Inflammatory macrophage treated with lipopolysaccharide for 1 hour (primary cell): Measurements from ENCODE around the gene NABP2.

Source experiments
- DNase-seq, 2 donors: peaks; one replicate each; pipeline ENCODE4 v3.0.0-alpha.2; 2020 to 2022

The NABP2 gene

DNA sequence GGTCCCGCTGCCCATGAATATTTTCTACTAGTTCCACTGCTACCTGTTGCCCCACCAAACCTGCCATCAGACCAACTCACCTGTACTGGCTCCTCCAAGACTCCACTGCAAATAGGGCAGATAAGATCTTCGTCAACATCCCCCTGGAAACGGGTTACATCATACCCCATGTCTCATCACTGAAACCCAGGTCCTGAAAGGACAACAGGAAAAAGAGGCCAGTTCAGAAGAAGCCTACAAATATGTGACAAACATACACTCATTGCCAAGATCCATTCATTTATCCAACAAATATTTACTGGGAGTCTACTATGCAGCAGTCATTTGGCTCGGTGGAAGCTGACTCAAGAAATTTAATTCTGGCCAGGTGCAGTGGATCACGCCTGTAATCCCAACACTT is 10.3 kb upstream of the NABP2 start:
- no peak for DNase-seq

DNA sequence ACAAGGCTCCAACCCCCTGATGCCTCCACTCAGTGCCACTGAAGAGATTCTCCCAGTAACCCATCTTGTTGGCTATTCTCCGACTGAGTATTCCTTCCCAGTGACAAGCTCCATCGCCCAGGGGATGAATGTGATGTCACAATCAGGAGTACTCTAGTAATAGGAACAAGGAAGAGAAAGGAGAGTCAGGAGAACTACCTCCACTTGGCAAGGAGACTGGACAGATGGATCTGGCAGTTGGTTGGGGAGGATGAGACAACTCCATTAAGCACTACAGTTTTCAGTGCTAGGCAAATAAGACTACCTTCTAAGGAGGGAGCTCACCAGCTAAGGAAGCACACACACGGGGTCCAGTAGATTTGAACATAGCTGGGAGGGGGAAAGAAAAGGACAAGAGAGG is 7.7 kb upstream of the NABP2 start:
- no peak for DNase-seq

DNA sequence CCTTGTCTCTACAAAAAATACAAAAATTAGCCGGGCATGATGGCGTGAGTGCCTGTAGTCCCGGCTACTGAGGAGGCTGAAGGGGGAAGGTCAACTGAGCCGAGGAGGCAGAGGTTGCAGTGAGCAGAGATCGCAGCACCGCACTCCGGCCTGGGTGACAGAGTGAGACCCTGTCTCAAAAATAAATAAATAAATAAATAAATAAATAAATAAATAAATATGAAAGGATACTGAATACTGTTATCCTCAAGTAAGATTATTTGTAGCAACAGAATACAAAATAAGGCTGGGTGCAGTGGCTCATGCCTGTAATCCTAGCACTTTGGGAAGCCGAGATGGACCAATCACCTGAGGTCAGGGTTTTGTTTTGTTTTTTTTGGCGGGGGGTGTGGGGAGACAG is 4.3 kb upstream of the NABP2 start:
- DNase-seq: no peak

DNA sequence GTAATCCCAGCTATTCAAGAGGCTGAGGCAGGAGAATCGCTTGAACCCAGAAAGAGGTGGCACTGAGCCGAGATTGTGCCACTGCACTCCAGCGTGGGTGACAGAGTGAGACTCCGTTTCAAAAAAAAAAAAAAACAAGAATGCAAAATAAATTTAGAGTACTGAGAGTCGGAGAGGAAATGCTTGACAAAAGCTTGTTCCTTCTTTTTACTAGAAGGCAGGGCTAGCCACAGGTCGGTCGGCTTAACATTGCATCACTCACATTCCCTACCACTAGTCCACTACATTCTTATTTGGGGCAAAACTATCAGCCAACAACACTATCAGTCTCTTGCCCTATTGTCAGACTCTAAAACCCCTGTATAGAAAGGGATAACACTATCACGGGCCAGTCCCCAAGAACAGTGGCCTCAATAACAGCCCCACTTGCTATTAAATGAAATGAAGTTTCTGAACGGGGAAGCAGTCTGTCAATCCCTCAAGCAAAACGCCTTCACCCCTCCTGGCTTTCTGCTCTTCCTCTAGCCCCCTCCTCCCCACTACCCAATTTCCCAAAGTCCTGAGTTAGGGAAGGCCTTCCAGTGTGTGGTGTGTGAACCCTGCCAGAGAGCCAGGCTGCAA is 3.4 kb upstream of the NABP2 start:
- DNase-seq: peak; percentile 62 to 69

DNA sequence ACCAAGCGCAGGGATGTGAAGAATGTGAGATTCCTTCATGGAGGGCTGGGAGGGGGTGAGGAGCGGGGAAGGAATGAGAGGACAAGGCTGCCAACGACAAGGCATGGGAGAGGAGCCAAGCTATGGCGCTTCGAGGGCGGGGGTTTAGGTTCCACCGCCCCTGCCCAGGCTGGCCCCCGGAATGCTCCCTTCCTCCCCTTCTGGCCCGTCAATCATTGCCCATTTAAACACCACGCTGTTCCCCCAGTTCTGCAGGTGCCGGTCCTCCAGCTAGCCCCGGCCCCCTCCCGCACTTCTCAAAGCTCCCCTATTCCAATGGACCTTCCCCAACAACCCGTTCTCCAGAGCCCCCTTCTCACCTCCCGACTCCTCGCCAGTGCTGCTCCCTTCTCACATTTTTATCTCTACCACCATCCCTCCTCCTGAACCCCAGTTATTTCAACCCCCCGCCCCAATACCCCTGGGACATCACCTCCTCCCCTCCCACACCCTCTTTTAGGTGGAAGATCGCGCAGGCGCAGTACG is 2.8 kb upstream of the NABP2 start:
- DNase-seq: no peak

DNA sequence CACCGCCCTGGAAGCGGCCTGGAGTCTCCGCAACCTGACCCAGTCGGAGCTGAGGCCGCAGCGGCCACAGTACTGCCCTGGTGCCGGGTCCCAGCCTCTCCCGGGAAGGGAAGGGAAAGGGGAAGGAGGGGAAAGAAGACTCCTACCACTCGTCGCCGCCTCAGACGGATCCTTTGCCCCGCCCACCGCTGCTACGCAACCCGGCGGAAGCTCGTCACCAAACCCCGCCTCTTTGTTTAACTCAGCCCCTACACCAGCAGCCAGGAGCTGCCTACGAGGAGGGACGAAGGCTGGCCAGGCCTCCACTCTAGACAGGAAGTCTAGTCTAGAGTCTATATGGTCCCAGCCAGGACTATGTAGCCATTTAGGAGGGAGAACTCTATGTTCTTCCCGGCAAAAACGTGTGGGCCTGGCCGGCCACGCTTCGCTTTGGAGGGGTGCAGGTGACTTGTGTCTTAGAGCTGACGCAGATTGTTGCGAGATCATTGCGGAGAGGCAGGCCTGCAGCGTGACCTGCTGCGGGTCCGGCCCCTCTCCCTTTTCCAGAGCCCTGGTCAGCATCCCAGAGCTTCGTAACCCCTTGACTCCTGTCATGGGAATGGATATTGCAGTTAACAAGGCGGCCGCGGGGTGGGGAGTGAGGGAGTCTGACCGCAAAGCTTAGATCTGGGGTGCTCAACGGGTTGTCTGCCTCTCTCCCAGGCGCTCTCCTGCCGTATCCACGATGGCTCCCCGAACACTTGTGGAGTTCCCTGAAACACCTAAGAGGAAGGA is 2.2 kb upstream of the NABP2 start, which contains the start of gene RNF41:
RNF41 (minus strand) TSS at position 166 of the 774 bp plus-strand sequence. CDS start 7,875 bp downstream, outside the sequence.
- DNase-seq: peak; percentile 92 to 97

DNA sequence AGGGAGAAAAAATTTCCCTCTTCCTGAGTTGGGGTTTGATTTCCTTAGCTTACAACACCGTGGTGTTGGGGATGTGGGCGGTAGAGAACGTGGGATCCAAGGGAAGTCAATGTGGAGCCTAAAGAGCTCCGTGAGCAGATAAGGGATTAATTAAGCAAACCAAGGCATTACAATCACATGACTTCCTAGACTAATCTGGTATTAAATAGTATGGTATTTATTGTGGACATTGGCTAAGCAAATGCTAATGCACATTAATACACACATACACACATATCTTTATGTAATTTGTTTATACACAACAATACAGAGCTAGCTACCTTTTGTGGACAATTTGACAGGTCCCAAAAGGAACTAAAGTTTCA is 1.6 kb upstream of the NABP2 start:
- peak; percentile 26 to 29 for DNase-seq

DNA sequence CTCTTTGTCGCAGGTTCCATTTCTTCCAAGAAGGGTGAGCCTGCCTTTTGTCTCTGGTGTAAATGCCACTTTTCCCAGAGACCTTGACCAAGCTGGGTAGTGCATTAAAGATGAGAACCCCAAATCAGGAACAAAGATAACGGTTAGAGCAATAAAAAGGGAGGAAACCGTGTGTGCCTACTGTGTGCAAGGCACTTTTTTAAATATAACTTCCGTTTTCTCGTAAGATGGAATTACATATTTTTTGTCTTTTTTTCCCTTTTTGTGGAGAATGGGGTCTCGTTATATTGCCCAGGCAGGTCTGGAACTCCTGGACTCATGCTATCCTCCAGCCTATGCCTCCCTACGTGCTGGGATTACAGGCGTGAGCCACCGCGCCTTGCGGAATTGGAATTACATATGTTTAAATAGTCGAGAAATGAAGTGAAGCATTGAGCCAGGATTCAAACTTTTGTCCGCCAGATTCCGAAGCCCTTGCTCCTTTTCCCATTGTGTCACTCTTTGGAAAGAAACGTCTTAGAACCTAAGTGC is 506 bp upstream of the NABP2 start:
- DNase-seq: no peak

DNA sequence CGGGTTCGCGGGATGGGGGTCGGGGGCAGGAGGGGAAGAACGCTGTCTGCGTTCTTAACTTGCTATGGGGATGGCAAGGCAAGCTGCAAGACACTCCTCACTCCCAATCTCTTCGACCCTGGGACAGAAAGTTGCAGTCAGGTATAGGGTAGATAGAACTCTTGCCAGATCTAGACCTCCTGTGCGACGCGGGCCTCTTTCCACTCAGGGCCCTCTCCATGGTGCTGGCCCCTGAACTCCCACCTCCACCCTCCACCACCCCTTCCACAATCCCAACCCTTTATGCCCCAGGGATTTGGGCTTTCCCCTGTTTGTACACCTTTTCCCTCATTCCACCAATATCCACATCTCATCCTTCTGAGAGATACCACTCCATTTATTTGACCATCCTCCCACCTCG is 812 bp downstream of the NABP2 start:
- DNase-seq: no peak

DNA sequence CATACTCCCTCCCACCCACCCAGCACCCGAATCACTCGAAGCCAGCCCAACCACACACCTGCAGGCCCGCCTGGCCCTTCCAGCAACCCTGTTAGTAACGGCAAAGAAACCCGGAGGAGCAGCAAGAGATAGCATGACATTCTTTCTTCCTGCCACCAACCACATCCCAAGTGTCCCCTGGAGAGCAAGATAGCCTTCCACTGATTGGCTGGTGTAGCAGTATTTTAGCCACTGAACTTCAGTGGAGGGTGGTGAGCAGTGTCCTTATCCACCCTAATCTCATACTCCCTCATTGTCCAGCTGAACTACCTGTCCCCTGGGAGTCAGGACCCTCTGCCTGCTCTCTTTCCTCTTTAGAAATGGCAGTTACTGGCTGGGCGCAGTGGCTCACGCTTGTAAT is 4.9 kb downstream of the NABP2 start:
- DNase-seq: no peak

DNA sequence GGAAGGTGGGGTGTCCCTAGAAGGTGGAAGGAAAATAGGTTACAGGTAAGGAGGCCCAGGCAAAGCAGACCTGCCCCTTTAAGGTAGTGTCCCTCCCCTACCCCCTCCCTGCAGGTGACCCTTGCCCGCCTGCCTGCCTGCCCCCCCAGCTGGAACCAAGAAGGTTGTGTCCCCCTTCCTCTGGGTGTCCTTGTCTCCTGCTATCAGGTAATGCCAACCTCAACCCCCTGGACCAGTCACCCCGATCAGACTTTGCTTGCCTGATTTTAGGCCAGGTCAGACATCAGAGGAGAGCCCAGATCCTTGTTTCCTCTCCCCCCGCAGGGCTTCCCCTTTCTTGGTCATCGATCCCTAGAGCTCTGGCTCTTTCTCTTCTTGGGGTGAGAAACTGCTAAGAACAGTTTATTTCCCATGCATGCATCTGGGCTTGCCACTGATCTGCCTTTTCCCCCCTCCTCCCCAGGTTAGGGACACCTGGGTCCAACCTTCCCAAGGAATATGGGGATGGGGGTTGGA is 5.8 kb downstream of the NABP2 start, which contains the start of gene SLC39A5:
SLC39A5 (plus strand) TSS at position 136 of the 516 bp plus-strand sequence. CDS start 1,224 bp downstream, outside the sequence.
- DNase-seq: no peak

DNA sequence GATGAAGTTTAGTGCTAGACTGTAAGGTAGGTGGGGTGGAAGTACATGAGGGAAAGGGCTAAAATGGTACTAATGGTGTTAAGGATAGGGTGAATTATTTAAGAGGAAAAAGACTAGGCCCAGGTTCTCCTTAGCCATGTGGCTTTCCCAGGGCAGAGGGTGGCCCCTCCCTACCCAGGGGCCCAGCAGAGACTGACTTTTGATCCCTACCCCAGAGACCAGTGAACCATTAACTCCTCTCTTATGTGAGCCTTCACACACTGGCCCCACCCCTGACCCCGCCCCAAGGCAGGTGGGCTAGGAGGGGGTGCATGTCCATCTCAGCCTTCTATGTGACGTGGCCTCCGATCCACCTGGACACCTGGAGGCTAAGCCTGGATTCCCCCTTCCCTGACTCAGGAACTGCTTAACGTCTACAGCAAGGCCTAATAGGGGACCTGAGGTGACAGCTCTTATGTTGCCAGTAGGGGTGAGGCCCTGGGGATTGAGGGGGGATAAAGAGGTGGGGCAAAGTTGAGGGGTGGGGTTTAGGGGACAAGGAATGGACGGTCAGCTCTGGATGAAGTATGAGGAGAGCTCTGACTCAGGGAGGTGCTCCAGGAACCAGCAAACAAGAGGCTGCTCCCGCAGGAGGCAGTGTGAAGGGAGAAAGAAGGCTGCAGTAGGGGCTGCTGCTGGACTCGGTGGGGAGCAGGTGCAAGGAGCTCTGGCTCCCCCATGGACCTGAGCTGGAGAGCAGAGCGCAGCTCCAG is 6.5 kb downstream of the NABP2 start:
- no peak for DNase-seq

DNA sequence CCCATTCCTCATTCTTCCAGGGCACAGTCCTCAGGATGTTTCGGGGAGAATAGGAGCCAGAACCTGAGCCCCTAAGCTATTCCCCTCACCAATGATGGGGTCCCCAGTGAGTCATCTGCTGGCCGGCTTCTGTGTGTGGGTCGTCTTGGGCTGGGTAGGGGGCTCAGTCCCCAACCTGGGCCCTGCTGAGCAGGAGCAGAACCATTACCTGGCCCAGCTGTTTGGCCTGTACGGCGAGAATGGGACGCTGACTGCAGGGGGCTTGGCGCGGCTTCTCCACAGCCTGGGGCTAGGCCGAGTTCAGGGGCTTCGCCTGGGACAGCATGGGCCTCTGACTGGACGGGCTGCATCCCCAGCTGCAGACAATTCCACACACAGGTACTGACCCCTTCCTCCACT is 7.0 kb downstream of the NABP2 start:
- DNase-seq: no peak

DNA sequence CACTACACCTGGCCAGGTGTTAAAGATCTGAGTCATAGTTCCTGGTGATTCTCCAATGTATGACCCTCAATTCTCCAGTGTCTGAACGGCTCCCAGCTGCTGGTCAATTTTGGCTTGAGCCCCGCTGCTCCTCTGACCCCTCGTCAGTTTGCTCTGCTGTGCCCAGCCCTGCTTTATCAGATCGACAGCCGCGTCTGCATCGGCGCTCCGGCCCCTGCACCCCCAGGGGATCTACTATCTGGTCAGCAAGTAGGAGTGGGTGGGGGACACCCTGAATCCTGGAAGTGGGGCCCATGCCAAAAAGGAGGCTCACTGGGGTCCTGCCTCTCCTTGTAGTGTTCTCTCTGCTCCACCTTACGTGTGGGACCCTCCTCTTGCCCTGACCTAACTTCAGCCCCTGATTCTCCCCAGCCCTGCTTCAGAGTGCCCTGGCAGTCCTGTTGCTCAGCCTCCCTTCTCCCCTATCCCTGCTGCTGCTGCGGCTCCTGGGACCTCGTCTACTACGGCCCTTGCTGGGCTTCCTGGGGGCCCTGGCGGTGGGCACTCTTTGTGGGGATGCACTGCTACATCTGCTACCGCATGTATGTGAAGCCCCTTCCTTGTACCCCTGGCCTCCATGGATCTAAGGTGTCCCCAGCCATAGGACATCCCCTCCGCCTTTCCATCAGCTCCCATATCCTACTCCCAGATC is 10.7 kb downstream of the NABP2 start:
- no peak for DNase-seq

DNA sequence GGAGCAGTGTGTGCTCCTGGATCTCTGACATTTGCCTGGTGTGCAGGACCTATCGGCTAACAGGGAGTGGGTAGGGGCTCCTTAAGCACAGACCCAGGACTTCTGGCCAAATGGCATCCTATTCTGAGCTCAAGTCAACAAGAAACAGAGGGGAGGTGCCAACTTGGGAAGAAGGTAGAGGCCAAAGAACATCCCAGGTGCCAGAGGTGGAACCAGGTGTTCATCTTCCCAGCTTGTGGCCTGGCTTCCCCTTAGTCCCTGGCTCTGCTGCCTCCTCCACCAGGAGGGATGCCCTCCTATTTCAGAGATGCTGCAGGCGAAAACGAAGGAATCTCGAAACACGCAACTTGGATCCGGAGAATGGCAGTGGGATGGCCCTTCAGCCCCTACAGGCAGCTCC is 11.9 kb downstream of the NABP2 start:
- DNase-seq: no peak

DNA sequence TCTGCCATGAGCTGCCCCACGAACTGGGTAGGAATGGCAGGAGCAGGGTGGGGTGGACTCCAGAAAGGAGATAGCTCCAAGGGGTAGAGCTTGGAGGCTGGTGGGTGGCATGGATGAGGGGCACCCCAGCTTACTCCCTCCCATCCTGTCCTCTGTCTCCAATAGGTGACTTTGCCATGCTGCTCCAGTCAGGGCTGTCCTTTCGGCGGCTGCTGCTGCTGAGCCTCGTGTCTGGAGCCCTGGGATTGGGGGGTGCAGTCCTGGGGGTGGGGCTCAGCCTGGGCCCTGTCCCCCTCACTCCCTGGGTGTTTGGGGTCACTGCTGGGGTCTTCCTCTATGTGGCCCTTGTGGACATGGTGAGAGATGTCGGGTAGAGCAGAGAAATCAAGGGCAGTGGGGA is 12.8 kb downstream of the NABP2 start:
- no peak for DNase-seq

DNA sequence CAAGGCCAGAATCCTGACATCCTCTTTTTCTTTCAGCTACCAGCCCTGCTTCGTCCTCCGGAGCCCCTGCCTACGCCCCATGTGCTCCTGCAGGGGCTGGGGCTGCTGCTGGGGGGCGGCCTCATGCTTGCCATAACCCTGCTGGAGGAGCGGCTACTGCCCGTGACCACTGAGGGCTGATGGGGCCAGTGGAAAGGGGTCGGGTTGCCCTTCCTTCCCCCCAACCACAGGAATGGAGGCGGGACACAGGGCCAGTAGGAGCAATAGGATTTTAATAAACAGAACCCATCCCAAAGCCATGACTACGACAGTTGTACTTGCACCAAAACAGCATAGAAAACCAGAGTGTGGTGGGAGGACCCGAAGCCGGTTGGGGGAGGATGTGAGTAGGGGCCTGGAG is 13.4 kb downstream of the NABP2 start:
- no peak for DNase-seq

DNA sequence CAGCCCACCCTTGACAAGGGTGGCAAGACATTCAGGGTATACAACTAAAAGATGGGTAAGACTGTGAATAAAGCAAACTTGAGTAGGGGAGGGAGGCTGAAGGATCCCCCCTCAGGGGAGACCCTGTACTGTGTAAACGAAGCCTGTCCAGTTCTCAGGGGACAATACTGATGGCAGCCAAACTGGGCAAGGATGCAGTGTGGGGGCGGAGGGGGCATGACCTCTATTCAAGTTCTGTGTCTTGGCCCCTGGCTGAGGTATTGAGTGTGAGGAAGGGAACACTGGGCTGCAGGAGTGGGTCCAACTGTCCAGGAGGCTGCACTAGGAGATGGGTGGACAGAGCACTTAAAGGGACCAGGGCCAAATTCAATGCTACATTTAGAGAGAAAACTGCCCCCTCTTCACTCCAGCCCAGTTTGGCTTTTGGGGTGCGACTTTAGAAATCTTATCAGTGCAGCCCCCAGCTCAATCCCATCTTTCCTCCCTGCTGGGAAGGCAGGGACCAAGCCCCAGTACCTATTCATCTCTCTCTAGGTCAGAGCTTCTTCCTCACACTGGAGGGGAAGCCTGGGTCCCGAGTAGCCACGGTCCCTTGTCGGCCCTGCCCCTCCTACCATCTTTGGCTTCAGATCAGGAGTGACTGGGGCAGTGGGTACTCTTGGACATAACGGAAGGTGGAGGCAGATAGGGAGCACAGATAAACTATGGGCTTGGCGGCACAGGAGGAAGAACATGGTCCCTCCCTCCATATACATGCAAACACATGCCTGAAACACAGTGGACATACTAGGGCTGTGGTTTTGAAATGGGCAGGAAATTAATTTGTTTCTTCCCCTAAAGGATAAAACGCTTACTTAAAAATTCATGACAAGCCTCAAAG is 17.5 kb downstream of the NABP2 start:
- DNase-seq: no peak

DNA sequence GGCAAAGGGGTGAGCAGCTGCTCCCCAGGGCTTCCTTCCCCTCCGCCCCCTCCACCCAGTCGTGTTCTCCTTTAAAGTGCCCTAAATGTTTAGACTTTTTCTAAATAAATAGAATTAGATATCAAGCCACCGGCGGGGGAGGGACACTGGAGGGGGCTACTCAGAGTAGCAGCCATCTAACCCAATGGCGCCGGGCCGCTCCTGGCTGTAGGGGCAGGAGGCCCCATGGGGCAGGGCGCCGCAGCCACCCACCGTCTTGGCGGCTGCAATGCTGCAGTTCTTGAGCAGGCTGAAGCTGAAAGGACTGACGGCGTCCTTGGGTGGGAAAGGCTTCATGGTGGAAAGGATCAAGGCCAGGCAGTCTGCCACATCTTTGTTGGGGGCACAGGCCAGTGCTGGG is 18.8 kb downstream of the NABP2 start:
- DNase-seq: no peak

DNA sequence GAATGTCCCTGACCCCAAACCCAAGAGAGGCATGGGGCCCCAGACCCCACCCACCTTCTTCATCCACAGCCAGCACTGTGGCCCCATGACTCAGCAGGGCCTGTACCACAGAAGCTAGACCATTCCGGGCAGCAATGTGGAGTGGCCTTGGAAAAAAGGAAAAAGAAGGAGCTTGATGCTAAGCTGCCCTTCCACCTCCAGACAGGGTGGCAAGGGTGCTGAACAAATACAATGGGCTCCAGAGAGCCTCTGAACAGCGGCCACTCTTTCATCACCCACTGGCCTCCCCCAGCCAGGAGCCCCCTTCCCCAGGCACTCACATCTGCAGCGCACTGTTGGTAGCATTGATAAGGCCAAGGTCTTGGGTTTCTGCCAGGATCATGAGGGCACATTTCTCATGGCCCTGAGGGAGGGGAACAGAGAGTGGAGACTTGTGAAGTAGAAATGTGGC is 19.6 kb downstream of the NABP2 start:
- DNase-seq: no peak

DNA sequence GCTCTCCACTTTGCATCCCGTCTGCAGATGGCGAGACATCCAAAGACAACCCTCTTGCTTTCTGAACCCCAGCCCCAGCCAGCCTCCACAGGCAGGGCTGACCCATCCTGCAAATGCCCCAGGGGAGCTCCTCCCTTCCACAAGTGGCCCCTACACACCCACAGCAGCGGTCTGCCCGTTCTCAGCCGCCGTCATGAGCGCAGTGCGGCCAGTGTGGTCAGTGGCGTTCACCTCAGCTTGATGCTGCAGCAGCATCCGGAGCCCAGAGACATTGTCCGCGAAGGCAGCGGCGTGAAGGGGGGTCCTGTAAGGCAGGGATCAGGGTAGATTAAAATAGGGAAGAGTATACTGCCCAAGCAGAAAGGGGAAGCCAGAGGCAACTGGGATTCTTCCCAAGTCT is 20.4 kb downstream of the NABP2 start:
- DNase-seq: no peak
